SW480 (cell line): ENCODE data around the gene TMOD2.
A peak's percentile ranks its signal among the peaks of the same experiment; 100 is the strongest.

Source experiments
- DNase-seq: peaks from one replicate; pipeline ENCODE4 v3.0.0-alpha.2; 2016; ENCODE audit warnings: low spot score

Gene TMOD2

GRCh38 chr15:51818150-51818549, 66.8 kb downstream of the TMOD2 start:
- DNase-seq: no peak

GRCh38 chr15:51825698-51826097, 74.3 kb downstream of the TMOD2 start:
- DNase-seq: no peak

- DNase-seq: peak; percentile 59
Observed at GRCh38 chr15:51828621-51829375, 77.4 kb downstream of the TMOD2 start.

GRCh38 chr15:51829376-51830275, 78.2 kb downstream of the TMOD2 start, which contains the start of gene TMOD3:
Gene TMOD3 (plus strand): TSS chr15:51829653. CDS start chr15:51862885, 33,232 bp downstream.
- peak; percentile 85 for DNase-seq

- peak; percentile 53 for DNase-seq
Observed at GRCh38 chr15:51830276-51830806, 78.9 kb downstream of the TMOD2 start.

GRCh38 chr15:51833772-51834171, 82.4 kb downstream of the TMOD2 start:
- no peak for DNase-seq

- DNase-seq: peak; percentile 22
Observed at GRCh38 chr15:51837792-51838251, 86.4 kb downstream of the TMOD2 start.

GRCh38 chr15:51838270-51838669, 86.9 kb downstream of the TMOD2 start:
- DNase-seq: no peak

- DNase-seq: no peak
Observed at GRCh38 chr15:51840692-51841091, 89.3 kb downstream of the TMOD2 start.

GRCh38 chr15:51841406-51842040, 90.1 kb downstream of the TMOD2 start:
- no peak for DNase-seq

GRCh38 chr15:51842265-51842664, 90.9 kb downstream of the TMOD2 start:
- DNase-seq: no peak

GRCh38 chr15:51842852-51843737, 91.7 kb downstream of the TMOD2 start:
- no peak for DNase-seq

- DNase-seq: no peak
Observed at GRCh38 chr15:51844747-51845426, 93.5 kb downstream of the TMOD2 start.

GRCh38 chr15:51846066-51846462, 94.7 kb downstream of the TMOD2 start:
- DNase-seq: no peak

- no peak for DNase-seq
Observed at GRCh38 chr15:51846463-51847230, 95.2 kb downstream of the TMOD2 start.

GRCh38 chr15:51848811-51849210, 97.4 kb downstream of the TMOD2 start:
- DNase-seq: no peak

- no peak for DNase-seq
Observed at GRCh38 chr15:51849860-51850259, 98.5 kb downstream of the TMOD2 start.

GRCh38 chr15:51853998-51854397, 102.6 kb downstream of the TMOD2 start:
- DNase-seq: no peak

- no peak for DNase-seq
Observed at GRCh38 chr15:51855612-51856011, 104.2 kb downstream of the TMOD2 start.
